T1000 (cell line): ENCODE measurements around the gene TOR4A.
"Not testable (repeated sequence)": the region's sequence is repeated elsewhere in the genome, so short reads cannot be mapped to it uniquely, and the experiment has no call there.

Source experiments
- DNase-seq: peaks from one replicate; lab custom pipeline; 2025; ENCODE audit warnings: mixed read lengths; lab: John Stamatoyannopoulos, UW

Gene TOR4A

GRCh38 chr9:137317718-137318511, 40.4 kb downstream of the TOR4A start:
- DNase-seq: no peak

GRCh38 chr9:137318602-137319001, 41.1 kb downstream of the TOR4A start:
- DNase-seq: no peak

- DNase-seq: no peak
Observed at GRCh38 chr9:137319011-137319738, 41.6 kb downstream of the TOR4A start.

- no peak for DNase-seq
Observed at GRCh38 chr9:137319739-137320551, 42.4 kb downstream of the TOR4A start.

- DNase-seq: no peak
Observed at GRCh38 chr9:137320555-137321384, 43.2 kb downstream of the TOR4A start.

GRCh38 chr9:137321726-137322361, 44.3 kb downstream of the TOR4A start:
- no peak for DNase-seq

GRCh38 chr9:137323531-137324331, 46.2 kb downstream of the TOR4A start:
- DNase-seq: no peak

GRCh38 chr9:137325124-137325523, 47.6 kb downstream of the TOR4A start:
- no peak for DNase-seq

- DNase-seq: no peak
Observed at GRCh38 chr9:137325799-137326198, 48.3 kb downstream of the TOR4A start.

- DNase-seq: no peak
Observed at GRCh38 chr9:137326445-137327065, 49.0 kb downstream of the TOR4A start.

- DNase-seq: not testable (repeated sequence)
Observed at GRCh38 chr9:137327641-137328550, 50.4 kb downstream of the TOR4A start.

GRCh38 chr9:137329590-137329989, 52.1 kb downstream of the TOR4A start:
- not testable (repeated sequence) for DNase-seq

GRCh38 chr9:137330689-137331088, 53.2 kb downstream of the TOR4A start:
- DNase-seq: no peak

- no peak for DNase-seq
Observed at GRCh38 chr9:137331929-137332328, 54.4 kb downstream of the TOR4A start.
